HG03039 (cell line): Measurements from ENCODE around the gene SETBP1.
"Not testable (repeated sequence)": the region's sequence is repeated elsewhere in the genome, so short reads cannot be mapped to it uniquely, and the experiment has no call there.

Source experiments
- ATAC-seq: cut with Tn5 transposase; IDR thresholded peaks from one replicate; pipeline ENCODE4 v1.9.1; 2021; ENCODE audit warnings: mild to moderate bottlenecking, moderate library complexity; ENCODE audit not compliant: unreplicated experiment

Gene SETBP1

GRCh38 chr18:44786688-44787087, 106.0 kb downstream of the SETBP1 start:
- peak; percentile 61 for ATAC-seq

- no peak for ATAC-seq
Observed at GRCh38 chr18:44788334-44788733, 107.6 kb downstream of the SETBP1 start.

GRCh38 chr18:44789710-44790109, 109.0 kb downstream of the SETBP1 start:
- no peak for ATAC-seq

- ATAC-seq, result no peak
Observed at GRCh38 chr18:44790860-44791259, 110.2 kb downstream of the SETBP1 start.

- no peak for ATAC-seq
Observed at GRCh38 chr18:44791520-44791919, 110.8 kb downstream of the SETBP1 start.

GRCh38 chr18:44792456-44793061, 111.9 kb downstream of the SETBP1 start:
- no peak for ATAC-seq

- no peak for ATAC-seq
Observed at GRCh38 chr18:44793194-44793593, 112.5 kb downstream of the SETBP1 start.

GRCh38 chr18:44793685-44794084, 113.0 kb downstream of the SETBP1 start:
- no peak for ATAC-seq

- no peak for ATAC-seq
Observed at GRCh38 chr18:44795241-44795640, 114.6 kb downstream of the SETBP1 start.

- no peak for ATAC-seq
Observed at GRCh38 chr18:44796429-44797428, 116.0 kb downstream of the SETBP1 start.

- ATAC-seq, result no peak
Observed at GRCh38 chr18:44798433-44799048, 117.9 kb downstream of the SETBP1 start.

GRCh38 chr18:44799382-44799906, 118.8 kb downstream of the SETBP1 start:
- peak; percentile 57 for ATAC-seq

- ATAC-seq, result peak; percentile 30
Observed at GRCh38 chr18:44799907-44800421, 119.3 kb downstream of the SETBP1 start.

- ATAC-seq, result not testable (repeated sequence)
Observed at GRCh38 chr18:44800766-44801165, 120.1 kb downstream of the SETBP1 start.

- ATAC-seq, result no peak
Observed at GRCh38 chr18:44801781-44802180, 121.1 kb downstream of the SETBP1 start.

GRCh38 chr18:44802508-44802907, 121.8 kb downstream of the SETBP1 start:
- ATAC-seq, result no peak

GRCh38 chr18:44803019-44803650, 122.4 kb downstream of the SETBP1 start:
- ATAC-seq, result no peak

- no peak for ATAC-seq
Observed at GRCh38 chr18:44804033-44804432, 123.3 kb downstream of the SETBP1 start.

- ATAC-seq, result no peak
Observed at GRCh38 chr18:44805176-44805575, 124.5 kb downstream of the SETBP1 start.

- ATAC-seq, result no peak
Observed at GRCh38 chr18:44805643-44806042, 125.0 kb downstream of the SETBP1 start.

- no peak for ATAC-seq
Observed at GRCh38 chr18:44807766-44808165, 127.1 kb downstream of the SETBP1 start.
